Natural killer cell (primary cell): Measurements from ENCODE around the gene ARSG. TPM values are rescaled to one million over a fixed set of nuclear protein-coding genes. Genes with fewer than 3 reads are reported as not detected.

Experiments
- ATAC-seq, 3 donors: fragments of 150-1000 bp in 2 of 3; fragments of 200-7000 bp in 1 of 3; cut with Tn5 transposase; 1 replicate in 1 of 3; 2 replicates in 2 of 3; pipeline ENCODE4 v1.10.0; 2021; ENCODE audit warnings: mild to moderate bottlenecking in 2 of 3, moderate library complexity in 2 of 3
- DNase-seq, 2 donors: peaks; one replicate each; pipeline versions ENCODE4 v3.0.0 to v3.0.0-alpha.2; 2013 to 2021; ENCODE audit warnings: mixed read lengths in 1 of 2
- H3K27ac ChIP-seq: one replicate; pipeline ENCODE4 v1.5.1; 2013; ENCODE audit warnings: mild to moderate bottlenecking, low read length
- H3K27me3 ChIP-seq: one replicate; pipeline ENCODE4 v1.6.1; 2013; ENCODE audit warnings: low read length; ENCODE audit not compliant: control insufficient read depth, insufficient read depth
- H3K36me3 ChIP-seq: one replicate; pipeline ENCODE4 v1.6.1; 2013; ENCODE audit warnings: low read length; ENCODE audit not compliant: control insufficient read depth, insufficient read depth
- H3K4me1 ChIP-seq: one replicate; pipeline ENCODE4 v1.6.1; 2013; ENCODE audit warnings: low read length; ENCODE audit not compliant: control insufficient read depth, insufficient read depth
- H3K4me3 ChIP-seq: one replicate; pipeline ENCODE4 v1.5.1; 2013; ENCODE audit warnings: low read length
- H3K9me3 ChIP-seq: one replicate; pipeline ENCODE4 v1.6.1; 2013; ENCODE audit warnings: low read length; ENCODE audit not compliant: control insufficient read depth, insufficient read depth
- H3K27ac Mint-ChIP-seq, 2 donors: one replicate each; pipeline ENCODE4 v1.8.0; 2022; ENCODE audit warnings: mild to moderate bottlenecking in 2 of 2, mixed read lengths in 2 of 2, moderate library complexity in 1 of 2
- H3K27me3 Mint-ChIP-seq, 2 donors: one replicate each; pipeline ENCODE4 v1.8.0; 2022; ENCODE audit warnings: low read depth in 2 of 2, mixed read lengths in 2 of 2
- H3K36me3 Mint-ChIP-seq: one replicate; pipeline ENCODE4 v1.8.0; 2022; ENCODE audit warnings: mixed read lengths
- H3K4me1 Mint-ChIP-seq, 2 donors: one replicate each; pipeline ENCODE4 v1.8.0; 2022; ENCODE audit warnings: mixed read lengths in 2 of 2
- H3K4me3 Mint-ChIP-seq: one replicate; pipeline ENCODE4 v1.8.0; 2022; ENCODE audit warnings: mild to moderate bottlenecking, moderate library complexity, mixed read lengths
- H3K9me3 Mint-ChIP-seq, 2 donors: one replicate each; pipeline ENCODE4 v1.8.0; 2022; ENCODE audit warnings: mixed read lengths in 2 of 2
- WGBS: methylation state at CpG from one replicate; pipeline ENCODE4 v1.1.7; 2013; ENCODE audit warnings: missing lambda C conversion rate; ENCODE audit not compliant: insufficient coverage; 5-methylcytosine and 5-hydroxymethylcytosine counted together
- intact Hi-C: fragments of 100-400 bp; cut with micrococcal nuclease; formaldehyde crosslinking; loops from one replicate; pipeline ENCODE4 v1.14.2; 2022
- total RNA-seq, 4 donors: library from RNA; stranded (reverse); fragments of 120-200 nt in 1 of 4; gene quantifications; one replicate each; pipeline versions ENCODE4 v1.2.3 to v1.2.4, GENCODE V29; 2013 to 2022
- TF ChIP-seq, protein P1 (sequence below): fragments of 200-600 bp; IDR thresholded peaks from one replicate; pipeline ENCODE4 v1.8.0; 2022; ENCODE audit warnings: antibody characterized with exemption

The ARSG gene
- total RNA-seq, 3 donors from 2014 or later (not counting 1 experiment from before 2014, with no cell fraction given): 34.8 to 52.3 (median 39.3) TPM

DNA sequence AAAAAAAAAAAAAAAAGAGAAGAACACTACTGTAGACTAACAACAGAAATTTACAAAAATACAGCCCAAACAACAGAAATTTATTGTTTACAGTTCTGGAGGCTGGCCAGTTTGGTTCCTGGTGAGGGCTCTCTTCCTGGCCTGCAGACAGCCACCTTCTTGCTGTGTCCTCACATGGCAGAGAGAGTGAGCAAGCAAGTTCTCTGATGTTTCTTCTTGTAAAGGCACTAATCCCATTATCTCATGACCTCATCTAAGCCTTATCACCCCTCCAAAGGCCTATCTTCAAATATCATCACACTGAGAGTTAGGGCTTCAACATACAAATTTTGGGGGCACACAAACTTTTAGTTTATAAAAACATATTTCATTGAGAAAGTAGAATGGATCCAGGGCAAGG lies 7.3 kb downstream of the ARSG start:
- H3K9me3 ChIP-seq: no peaks in the 10 kb centered on the region
- H3K9me3 Mint-ChIP-seq: no peaks in the 10 kb centered on the region
- H3K4me1 ChIP-seq: peaks cover 44% of the 10 kb centered on the region
- H3K36me3 ChIP-seq: no peaks in the 10 kb centered on the region
- intact Hi-C loops: loop anchor here (10.0 kb wide), 1 partner anchor 136 kb away; no protein-coding TSS in a partner anchor
- H3K27me3 Mint-ChIP-seq: no peaks in the 10 kb centered on the region
- DNase-seq (no peak), ATAC-seq (no peak)
- H3K4me3 ChIP-seq: no peak overlapping the region
- peak overlapping the region; percentile 35 for H3K4me3 Mint-ChIP-seq
- H3K4me1 Mint-ChIP-seq: peaks cover 51% of the 10 kb centered on the region in 2 donors
- H3K27me3 ChIP-seq: no peaks in the 10 kb centered on the region
- peak overlapping the region; percentile 89 to 91 for H3K27ac Mint-ChIP-seq
- peak overlapping the region; percentile 14 for H3K27ac ChIP-seq
- TF ChIP-seq, protein P1, sequence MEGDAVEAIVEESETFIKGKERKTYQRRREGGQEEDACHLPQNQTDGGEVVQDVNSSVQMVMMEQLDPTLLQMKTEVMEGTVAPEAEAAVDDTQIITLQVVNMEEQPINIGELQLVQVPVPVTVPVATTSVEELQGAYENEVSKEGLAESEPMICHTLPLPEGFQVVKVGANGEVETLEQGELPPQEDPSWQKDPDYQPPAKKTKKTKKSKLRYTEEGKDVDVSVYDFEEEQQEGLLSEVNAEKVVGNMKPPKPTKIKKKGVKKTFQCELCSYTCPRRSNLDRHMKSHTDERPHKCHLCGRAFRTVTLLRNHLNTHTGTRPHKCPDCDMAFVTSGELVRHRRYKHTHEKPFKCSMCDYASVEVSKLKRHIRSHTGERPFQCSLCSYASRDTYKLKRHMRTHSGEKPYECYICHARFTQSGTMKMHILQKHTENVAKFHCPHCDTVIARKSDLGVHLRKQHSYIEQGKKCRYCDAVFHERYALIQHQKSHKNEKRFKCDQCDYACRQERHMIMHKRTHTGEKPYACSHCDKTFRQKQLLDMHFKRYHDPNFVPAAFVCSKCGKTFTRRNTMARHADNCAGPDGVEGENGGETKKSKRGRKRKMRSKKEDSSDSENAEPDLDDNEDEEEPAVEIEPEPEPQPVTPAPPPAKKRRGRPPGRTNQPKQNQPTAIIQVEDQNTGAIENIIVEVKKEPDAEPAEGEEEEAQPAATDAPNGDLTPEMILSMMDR: no peak
- no peaks in the 10 kb centered on the region for H3K36me3 Mint-ChIP-seq

DNA sequence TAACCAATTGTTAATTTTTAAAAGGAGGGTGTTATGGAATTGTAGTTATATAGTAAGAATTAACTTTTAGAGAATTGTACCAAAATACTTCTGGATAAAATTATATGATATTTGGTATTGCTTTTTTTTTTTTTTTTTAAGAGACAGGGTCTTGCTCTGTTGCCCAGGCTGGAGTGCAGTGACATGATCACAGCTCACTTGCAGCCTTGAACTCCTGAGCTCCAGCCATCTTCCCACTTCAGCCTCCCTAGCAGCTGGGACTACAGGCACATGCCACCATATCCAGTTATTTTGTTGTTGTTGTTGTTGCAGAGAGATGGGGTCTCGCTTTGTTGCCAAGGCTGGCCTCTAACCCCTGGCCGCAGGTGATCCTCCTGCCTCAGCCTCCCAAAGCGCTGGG lies 8.5 kb downstream of the ARSG start:
- H3K9me3 Mint-ChIP-seq: no peaks in the 10 kb centered on the region
- peaks cover 39% of the 10 kb centered on the region in 2 donors for H3K4me1 Mint-ChIP-seq
- H3K27me3 Mint-ChIP-seq: no peaks in the 10 kb centered on the region
- Histone ChIP-seq H3K27ac (no peak overlapping the region), H3K27me3 (no peaks in the 10 kb centered on the region), H3K4me3 (no peak overlapping the region), H3K4me1 (peaks cover 33% of the 10 kb centered on the region), H3K36me3 (no peaks in the 10 kb centered on the region), H3K9me3 (no peaks in the 10 kb centered on the region)
- H3K36me3 Mint-ChIP-seq: no peaks in the 10 kb centered on the region
- H3K27ac Mint-ChIP-seq: peak overlapping the region in 1 of 2 donors; percentile 1
- TF ChIP-seq, protein P1: no peak
- no peak overlapping the region for H3K4me3 Mint-ChIP-seq
- DNase-seq: no peak
- WGBS: 97% methylated on average over 3 of the region's 3 CpGs
- ATAC-seq: no peak
- intact Hi-C loops: loop anchor here (10.0 kb wide), 1 partner anchor 135 kb away; no protein-coding TSS in a partner anchor

DNA sequence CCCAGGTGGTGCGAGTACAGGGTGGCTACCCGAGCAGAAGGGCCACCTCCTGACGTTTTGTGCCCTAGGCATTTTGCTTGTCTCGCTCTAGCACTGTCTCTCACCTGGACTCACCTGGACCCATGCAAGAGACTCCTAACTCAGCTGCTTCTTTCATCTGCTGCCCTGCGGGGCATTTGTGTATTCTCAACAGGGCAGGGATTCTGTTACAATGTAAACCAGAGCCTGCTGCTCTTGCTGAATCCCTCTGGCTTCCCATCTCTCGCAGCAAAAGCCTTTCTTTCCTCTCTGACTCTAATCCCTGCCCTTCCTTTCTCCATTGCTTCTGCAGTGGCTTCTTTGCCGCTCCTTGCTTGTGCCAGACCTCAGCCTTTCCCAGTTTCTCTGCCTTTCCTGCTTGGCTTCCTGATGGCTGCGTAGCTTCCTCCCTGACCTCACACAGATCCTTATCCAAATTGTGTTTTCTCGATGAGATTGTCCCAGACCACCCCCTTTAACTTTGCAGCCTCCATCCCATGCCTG lies 10.2 kb downstream of the ARSG start:
- no peaks in the 10 kb centered on the region for H3K9me3 ChIP-seq
- DNase-seq: no peak
- H3K4me3 Mint-ChIP-seq: no peak overlapping the region
- no peaks in the 10 kb centered on the region for H3K27me3 Mint-ChIP-seq
- no peak overlapping the region for H3K4me3 ChIP-seq
- no peaks in the 10 kb centered on the region for H3K9me3 Mint-ChIP-seq
- 90% methylated on average over 9 of the region's 9 CpGs for WGBS
- H3K4me1 ChIP-seq: peaks cover 22% of the 10 kb centered on the region
- H3K27ac ChIP-seq: no peak overlapping the region
- no peak for ATAC-seq
- H3K36me3 ChIP-seq: no peaks in the 10 kb centered on the region
- TF ChIP-seq, protein P1: no peak
- intact Hi-C loops: no loop called here
- H3K27me3 ChIP-seq: no peaks in the 10 kb centered on the region
- no peaks in the 10 kb centered on the region for H3K36me3 Mint-ChIP-seq
- H3K27ac Mint-ChIP-seq: peak overlapping the region in 1 of 2 donors; percentile 9
- H3K4me1 Mint-ChIP-seq: peaks cover 29% of the 10 kb centered on the region in 2 donors

DNA sequence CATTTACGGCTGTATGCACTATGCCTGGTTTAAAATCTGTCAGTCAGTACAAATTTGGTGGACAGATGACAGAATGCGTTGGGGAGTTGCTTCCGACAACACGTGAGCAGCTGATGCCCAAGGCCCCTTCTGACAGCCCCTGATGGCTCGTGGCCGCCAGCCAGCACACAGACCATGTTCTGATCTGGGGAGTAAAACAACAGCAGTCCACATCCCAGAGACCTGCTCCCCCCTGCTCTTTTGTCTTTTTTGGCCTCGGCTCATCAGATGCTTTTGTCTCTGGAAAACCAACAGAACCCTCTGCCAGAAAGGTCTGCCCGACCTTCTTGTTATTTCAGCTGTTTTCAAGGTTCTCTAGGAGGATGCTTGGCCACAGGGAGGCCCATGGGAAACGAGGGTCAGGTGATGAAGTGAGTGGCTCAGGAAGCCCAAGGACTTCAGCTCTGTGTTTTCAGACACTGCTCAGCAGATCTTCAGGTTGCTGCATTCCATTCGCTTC lies 10.8 kb downstream of the ARSG start:
- Histone ChIP-seq H3K36me3 (no peaks in the 10 kb centered on the region), H3K27ac (no peak overlapping the region), H3K27me3 (no peaks in the 10 kb centered on the region), H3K4me1 (peaks cover 16% of the 10 kb centered on the region), H3K9me3 (no peaks in the 10 kb centered on the region), H3K4me3 (no peak overlapping the region)
- intact Hi-C loops: no loop called here
- H3K27me3 Mint-ChIP-seq: no peaks in the 10 kb centered on the region
- H3K36me3 Mint-ChIP-seq: peaks cover under 1% of the 10 kb centered on the region
- H3K9me3 Mint-ChIP-seq: no peaks in the 10 kb centered on the region
- ATAC-seq: no peak
- peaks cover 23 to 24% of the 10 kb centered on the region in 2 donors for H3K4me1 Mint-ChIP-seq
- 92% methylated on average over 10 of the region's 10 CpGs for WGBS
- DNase-seq: no peak
- H3K4me3 Mint-ChIP-seq: no peak overlapping the region
- TF ChIP-seq, protein P1: no peak
- H3K27ac Mint-ChIP-seq: peak overlapping the region in 1 of 2 donors; percentile 9
